HG02763 (cell line): ENCODE results near the gene PJA1.
A peak's percentile ranks its signal among the peaks of the same experiment; 100 is the strongest.

Experiments used
- ATAC-seq: cut with Tn5 transposase; IDR thresholded peaks from one replicate; pipeline ENCODE4 v1.9.1; 2021; ENCODE audit warnings: mild to moderate bottlenecking, moderate library complexity; ENCODE audit not compliant: unreplicated experiment

PJA1 gene, protein sequence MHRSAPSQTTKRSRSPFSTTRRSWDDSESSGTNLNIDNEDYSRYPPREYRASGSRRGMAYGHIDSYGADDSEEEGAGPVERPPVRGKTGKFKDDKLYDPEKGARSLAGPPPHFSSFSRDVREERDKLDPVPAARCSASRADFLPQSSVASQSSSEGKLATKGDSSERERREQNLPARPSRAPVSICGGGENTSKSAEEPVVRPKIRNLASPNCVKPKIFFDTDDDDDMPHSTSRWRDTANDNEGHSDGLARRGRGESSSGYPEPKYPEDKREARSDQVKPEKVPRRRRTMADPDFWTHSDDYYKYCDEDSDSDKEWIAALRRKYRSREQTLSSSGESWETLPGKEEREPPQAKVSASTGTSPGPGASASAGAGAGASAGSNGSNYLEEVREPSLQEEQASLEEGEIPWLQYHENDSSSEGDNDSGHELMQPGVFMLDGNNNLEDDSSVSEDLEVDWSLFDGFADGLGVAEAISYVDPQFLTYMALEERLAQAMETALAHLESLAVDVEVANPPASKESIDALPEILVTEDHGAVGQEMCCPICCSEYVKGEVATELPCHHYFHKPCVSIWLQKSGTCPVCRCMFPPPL

DNA sequence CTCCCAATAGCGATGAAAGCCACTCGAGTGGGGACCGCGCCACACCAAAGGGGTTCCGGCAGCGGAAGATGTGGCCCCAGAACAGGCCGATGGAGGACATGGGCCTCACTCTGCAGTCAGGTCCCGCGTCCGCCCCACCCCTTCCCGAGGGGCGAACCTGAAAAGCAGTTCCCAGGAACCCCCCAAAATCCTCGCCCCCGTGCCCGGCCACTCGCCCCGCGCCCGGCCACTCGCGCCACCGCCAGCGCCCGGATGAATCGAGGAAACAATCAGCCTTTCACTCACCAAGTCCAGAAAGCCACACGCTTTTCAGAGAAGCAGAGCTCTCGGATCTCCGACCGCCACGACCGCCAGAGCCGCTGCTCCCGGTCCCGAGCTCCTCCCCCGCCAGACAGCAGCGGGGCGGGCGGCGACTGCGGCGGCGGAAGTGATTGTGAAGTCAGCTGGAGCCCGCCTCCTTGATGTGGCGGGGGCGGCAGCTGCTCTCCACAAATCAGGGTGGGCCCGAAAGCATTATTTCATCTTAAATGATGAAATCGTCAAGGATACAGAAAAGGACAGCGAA, at the start of gene PJA1:
Gene PJA1 (minus strand): TSS at position 367 of the 565 bp plus-strand sequence. CDS start 2,380 bp downstream, outside the sequence.
- ATAC-seq, result peak; percentile 85

DNA sequence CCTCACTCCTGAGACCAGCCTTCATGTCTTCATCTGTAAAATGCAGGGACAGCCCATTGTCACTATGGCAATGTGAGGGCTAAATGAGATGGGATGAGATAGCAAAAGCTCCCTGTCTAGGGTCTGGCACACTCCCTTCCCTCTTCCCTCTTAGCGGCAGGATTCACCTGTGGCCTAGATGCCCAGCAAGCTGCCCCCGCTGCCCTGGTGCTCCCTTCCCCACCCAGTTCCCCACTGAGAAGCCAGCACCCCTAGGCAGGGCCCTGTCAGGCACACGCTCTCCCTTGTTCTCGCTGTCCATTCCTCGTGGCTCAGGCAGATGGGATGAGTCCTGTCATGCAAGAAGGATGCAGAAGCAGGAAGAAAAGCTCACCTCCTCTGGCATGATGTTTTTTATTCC, 49.2 kb upstream of the PJA1 start:
- no peak for ATAC-seq

DNA sequence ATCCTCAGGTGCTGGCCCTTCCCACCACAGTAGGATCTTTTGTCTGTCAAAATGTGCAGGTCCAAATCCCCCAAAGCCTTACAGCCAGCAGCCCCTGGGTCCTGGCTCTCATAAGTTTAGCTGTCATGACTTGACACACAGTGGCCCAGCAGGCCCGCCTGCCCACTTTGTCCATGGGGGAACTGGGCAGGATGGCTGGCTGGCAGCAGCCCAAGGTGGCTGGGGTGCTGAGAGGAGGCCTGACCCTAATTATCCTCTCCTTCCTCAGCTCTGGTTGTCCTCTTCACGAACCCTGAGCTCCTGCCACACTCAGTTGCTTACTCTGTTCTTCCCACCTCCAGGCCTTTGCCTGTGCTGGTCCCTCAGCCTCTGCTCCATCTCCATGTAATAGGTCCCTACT, 46.4 kb upstream of the PJA1 start:
- no peak for ATAC-seq

DNA sequence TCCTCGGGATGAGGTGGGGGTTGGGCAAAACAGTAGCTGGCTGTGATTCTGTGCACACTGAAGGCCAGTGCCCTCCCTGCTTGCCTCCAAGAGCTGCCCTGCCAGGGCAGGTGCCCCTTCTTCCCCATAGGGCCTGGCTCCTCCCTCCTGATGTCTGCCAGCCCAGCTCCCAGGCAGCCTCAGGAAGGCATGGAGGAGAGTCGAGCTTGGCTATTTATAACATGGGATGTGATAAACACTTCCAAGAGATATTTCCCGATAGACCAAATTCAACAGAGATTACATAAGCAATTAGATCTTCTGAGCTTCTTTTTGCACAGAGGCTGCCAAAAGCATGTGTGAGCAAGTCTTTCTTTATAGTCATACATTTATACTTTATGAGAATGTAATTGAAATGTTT, 45.3 kb upstream of the PJA1 start:
- ATAC-seq, result no peak

DNA sequence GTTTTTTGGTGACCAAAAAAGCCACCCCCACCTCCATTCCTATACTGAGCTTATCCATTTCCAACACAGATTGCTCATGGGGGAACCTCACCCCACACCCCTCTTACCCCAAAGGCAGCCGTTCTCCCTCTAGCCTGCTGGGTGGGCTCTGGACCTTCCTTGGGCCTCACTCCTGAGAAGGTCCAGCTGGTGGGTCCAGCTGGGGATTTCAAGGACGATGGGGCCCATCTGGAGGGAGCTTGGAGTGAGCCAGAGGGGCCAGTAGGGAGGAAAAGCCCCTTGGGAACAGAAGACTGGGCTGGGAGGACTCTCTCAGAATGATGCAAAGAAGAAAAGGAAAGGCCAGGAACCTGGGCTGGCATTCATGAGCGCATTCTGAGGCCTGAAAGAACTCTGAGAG, 42.0 kb upstream of the PJA1 start:
- no peak for ATAC-seq

DNA sequence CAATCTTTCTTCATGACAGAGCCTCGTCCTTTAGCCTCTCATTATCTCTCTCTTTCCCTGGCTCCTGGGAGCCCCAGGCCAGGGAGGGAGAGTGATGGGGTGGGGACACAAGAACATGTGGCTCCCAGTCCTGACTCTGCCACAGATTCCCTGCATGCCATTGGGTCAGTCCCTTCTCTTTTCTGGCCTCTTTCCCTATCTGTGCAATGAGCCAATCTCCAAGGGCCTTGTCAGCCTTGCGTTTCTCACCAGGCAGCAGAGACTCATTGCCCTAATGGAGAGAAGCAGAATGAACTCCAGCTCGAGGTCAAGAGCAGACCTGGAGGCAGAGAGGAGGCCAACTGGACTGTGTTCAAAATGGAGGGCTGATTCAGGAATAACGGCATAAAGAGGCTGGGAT, 38.4 kb upstream of the PJA1 start:
- no peak for ATAC-seq

DNA sequence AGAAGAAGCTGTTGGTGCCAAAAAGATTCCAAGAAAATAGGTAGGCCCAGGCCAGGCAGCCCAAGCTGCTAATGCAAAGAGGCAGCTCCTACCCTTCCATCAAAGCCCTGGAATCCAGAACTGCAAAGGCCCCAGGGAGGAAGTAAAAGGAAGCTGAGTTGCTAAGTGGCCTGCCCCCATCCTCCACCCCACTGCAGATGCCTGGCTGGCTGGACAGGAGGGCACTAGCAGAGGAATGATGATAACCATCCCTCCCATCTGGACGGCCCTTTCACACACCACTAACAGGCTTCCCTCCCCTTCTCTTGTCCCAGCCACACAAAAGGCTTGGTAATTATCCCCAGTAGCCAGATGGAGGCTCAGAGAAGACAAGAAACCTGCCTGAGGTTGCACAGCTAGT, 32.4 kb upstream of the PJA1 start:
- ATAC-seq, result no peak

DNA sequence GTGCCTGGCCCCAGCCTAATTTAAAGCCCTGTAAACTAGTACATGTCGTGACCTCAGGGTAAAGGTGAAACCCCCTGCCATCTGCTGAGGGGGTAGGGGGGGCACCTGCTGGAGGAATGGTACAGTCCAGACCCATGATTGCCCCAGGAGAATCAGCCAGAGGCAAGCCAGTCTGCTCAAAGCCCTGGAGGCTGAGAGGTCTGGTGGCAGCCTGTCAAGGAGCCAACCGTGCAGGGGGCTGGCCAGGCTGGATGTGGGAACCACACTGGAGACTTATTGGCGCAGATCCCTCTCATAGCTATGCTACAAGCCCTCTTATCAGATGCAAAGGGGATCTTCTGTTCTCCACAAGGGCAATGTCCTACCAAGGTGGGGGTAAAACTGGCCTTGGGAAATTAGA, 31.4 kb upstream of the PJA1 start:
- ATAC-seq, result no peak

DNA sequence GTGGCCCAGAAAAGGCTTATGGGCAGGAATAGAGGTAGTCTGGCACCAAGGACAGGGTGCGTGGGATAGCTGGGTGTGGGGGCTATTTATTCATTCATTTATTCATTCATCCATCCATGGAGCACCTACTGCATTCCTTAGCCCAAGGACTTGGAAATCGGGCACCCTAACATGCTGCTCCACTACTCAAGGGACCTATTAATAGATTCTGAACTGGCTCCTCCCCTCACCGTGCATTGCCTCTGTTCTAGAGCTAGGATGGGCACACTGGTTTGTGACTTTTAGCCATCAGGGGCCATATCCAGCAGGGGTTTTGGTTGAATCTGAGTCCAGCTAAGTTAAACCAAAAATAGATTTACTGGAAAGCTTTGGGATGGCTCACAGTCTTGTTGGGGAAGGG, 30.6 kb upstream of the PJA1 start:
- no peak for ATAC-seq

DNA sequence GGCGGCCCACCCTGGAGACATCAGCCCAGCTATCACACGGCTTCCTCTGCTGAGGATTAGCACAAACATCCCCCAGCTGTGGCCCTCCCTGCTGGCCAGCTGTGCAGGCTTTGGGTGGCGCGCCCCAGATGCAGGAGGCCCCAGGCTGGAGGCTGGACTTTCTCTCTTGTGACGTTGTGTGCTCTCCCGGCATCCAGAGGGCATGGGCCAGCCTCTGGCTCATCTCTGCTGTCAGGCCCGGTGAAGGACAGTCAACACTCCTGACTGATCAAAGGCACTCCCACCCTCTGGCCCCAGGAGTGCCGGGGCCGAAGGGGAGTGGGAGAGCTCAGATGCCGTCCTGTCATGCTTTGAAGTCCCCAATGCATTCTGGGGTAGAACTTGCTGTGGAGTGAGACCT, 29.9 kb upstream of the PJA1 start:
- ATAC-seq, result no peak

DNA sequence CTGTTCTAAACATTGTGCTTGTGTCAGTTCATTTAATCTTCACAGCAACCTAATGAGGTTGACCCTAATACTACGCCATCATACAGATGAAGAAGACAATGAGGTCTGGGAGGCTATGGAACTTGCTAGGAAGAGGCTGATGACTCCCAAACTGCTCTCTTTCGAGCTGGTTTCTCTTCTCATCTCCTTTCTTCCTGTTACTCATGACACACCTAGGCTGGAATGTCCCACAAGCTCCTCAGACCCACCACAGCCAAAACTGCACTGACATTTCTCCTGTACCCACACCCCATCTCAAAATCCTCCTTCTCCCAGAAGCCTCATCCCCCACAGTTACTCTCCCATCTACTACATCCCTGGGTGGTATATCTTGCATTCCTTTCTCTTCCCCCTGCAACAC, 27.4 kb upstream of the PJA1 start:
- no peak for ATAC-seq

DNA sequence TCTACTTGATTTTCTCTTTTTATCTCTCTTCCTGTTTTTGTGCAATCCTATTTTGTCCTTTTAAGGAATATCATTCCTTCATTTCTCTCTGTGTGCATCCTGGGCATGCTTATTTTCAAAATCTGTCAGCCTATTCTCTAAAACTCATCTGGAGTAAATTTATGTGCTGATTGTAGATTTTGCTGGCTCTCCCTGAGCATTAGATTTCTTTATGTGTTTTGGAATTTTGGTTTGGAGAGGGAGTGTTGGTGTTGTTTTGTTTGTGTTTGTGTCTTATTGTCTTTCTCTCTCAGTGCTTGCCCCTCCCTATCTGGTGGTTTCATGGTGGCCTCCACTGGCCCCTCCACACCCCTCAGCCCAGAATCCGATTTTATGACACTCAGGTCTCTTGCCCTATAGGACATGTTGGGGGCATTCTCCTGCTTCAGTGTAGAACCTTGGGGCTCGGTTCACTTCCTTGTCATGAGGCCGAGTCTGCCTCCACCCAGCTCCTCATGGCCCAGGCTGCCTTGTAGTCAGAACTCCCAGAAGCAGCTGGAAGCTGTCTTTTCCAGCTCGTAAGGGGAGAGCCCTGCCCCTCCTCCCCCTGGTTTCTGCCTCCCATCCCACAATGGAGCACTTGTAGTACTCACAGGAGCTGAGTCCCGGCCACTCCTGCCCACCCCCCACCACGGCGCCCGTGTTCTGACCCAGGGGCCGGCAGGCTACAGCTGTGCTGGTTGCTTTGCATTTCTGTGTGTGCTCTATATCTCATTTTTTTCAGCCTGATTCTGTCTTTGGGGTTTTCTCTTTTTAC, 24.5 kb upstream of the PJA1 start:
- no peak for ATAC-seq

DNA sequence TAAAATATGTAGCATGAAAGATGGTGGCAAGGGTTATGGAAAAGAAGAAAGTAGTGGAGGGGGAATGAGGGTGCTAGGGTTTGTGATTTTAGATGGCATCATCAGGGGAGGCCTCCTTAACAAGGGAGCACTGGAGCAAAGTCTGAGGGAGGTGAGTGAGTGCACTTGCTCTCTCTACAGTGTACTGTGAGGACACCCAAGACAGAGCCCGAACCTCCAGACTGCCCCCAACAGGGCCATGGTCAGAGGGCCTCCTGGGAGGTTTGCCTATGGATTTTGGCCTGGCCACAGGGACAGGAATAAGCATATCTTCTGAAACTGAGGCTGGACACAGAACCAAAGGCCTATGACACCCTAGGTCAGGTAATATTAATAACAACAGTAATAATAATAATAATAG, 21.4 kb upstream of the PJA1 start:
- ATAC-seq, result no peak

DNA sequence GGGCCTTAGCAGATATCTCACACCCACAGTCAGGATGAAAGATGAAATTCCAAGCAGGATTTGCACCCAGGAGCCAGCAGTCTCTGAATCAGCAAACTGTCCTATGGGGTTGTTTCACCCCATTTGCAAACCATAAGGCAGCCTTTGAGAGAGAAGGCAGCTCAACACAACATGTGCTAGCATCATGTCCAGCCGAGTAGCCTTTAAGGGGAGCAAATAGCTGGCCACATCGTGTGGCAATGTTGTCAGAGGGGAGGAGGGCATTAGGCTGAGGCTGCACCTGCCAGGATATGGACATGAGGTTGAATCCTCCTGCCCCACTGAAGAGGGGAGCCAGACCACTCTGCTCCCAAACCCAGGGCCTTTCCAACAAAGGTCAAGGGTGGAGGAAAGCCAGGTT, 20.6 kb upstream of the PJA1 start:
- no peak for ATAC-seq

DNA sequence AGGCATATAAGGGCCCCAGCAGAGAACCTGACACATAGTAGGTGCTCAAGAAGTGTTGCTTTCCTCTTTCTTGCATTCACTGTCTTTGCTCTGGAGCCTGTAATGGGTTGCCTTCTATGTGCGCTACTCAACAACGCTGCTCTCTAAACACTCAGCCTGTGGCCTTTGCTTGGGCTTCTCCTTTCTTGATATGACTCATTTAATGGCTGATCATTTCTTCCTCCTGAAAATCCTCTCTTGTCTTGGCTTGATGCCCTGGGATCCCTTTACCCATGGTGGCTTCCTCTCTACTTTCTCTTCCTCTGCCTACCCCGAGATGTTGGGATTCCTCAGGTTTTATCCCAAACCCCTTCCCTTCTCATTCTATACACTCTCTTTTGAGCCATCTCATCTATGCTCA, 19.9 kb upstream of the PJA1 start:
- no peak for ATAC-seq

DNA sequence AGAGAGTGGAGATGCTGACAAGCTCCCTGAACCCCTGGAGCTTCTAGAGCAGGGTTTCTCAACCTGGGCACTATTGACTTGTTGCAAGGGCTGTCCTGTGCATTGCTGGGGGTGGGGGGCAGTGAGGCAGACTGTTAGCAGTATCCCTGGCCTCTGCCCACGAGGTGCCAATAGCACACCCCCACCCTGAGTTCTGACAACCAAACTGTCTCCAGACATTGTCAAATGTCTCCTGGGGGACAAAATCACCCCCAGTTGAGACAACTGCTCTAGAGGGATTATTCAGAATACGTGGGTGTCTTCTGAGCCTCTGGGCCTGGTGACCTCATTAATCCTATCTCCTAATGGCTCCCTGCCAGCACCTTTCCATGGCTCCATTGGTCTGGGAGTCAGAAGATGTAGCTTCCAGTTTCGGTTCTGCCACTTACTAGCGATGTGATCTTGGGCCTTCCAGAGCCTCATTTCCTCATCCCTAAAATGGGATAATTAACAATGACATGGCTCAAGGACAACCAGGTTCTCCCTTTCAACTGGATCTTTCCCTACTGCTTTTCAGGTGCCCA, 17.6 kb upstream of the PJA1 start:
- ATAC-seq, result no peak

DNA sequence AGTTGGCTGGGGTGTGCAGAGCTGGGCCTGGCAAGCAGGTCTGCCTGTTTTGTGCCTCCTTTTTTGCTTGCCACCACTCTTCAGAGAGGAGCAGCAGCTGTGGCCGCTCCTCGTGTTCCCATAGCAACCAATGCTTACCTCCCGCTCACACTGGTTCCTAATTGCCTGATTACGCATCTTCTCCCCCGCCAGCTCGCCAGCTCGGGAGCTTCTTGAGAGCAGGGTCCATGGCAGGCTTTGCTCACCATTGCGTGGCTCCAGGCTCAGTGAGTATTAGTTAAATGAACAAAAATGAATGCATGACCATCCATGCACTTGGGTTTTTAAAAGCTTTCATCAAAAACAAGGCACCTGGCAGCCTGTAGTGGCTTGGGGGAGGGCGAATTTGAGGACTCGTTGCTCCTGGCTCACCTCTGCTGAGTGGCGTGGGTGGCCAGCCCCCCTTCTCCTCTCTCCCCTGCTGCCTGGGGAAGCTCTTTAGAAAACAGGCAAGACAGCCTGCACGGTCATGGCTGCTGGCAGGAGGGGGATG, 14.2 kb upstream of the PJA1 start:
- ATAC-seq, result no peak

DNA sequence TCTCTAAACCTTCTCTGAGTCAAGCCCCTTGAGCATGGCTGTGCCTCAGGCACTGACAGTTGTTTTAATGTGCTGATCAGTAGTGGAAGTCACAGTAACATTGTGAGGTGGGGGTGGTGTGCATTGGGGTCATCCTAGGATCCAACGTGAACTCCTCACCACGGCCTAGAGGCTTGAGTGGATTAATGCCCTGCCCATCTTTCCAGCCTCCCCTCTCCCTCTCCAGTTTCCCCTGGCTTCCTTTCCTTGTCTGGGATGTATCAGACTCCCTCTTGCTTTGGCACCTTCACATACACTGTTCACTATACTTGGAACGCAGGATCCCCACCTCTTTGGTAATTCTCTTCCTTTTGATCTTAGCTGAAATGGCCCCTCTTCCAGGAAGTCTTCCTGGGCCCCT, 13.3 kb upstream of the PJA1 start:
- no peak for ATAC-seq

DNA sequence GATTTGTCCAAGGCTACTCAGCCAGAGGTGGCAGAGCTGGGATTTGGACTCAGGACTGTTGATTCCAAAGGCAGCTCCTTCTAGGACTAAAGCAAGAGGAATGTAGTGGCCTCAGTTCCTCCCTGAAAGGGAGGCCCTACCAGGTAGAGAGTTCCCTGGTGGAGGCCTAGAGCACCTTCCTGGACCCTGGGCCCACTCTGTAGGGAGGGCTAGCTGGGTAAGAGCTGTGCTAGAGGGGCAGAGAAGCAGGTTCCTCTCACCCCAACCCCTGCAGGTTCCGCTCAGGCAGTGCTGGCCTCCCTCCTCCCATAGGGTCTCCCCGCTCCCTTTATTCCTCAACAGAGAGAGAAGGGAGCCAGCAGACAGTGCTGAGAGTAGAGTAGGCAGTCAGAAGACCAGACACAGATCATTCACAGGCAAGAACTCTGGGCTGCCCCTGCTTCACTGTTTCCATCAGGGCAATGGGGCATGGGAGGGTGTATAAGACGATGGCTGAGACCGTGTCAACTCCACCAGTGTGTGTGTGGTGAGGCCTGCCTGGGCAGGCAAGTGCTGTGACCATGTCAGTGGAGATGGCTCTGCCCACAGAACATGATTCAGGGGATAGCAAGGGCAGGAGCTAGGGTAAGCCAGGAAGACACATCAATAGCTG, 12.4 kb upstream of the PJA1 start:
- ATAC-seq, result no peak

DNA sequence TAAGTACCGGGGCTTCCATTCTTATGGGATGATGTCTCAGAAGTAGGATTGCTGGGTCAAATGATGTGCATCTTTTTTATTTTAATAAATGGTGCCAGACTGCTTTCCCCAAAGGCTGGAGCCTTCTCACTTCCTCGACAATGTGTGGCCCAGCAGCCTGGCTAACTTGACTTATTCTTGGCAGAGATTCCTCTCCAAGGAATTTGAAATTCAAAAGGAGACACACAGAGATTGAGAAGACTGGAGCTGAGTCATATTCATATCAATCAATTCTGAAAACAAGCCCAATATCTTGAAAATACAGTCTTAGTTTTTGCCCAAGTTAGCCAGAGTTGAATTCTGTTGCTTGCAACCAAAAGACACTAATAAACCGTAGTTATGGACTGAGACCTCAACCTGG, 10.8 kb upstream of the PJA1 start:
- ATAC-seq, result no peak

DNA sequence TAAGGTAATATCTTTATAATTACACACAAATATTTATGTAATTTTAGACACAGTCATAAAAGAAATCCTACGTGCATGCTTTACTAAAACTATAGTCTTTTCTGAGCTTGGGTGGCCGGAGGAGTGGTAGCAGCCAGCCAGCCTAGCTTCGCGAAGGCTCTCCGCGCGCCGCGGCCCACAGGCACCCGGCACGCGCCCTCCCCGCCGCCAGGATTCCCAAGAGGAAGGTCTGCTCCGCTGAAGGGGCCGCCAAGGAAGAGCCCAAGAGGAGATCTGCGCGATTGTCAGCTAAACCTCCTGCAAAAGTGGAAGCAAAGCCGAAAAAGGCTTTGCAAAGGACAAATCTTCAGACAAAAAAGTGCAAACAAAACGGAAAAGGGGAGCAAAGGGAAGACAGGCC, 8.7 kb upstream of the PJA1 start:
- ATAC-seq, result no peak
